Activated T-helper 2 cell treated with anti-CD3 and anti-CD28 coated beads, Interferon-gamma antibody, Interleukin-2, Interleukin-4, amounts not matched to agents 10 μg/mL and 5 μg/mL and 100 μg/mL, durations not matched to agents 14 hours and 24 hours and 36 hours (primary cell): ENCODE measurements around the gene BORA. TPM values are rescaled to one million over a fixed set of nuclear protein-coding genes. Genes with fewer than 3 reads are reported as not detected.
"Not testable (repeated sequence)": the region's sequence is repeated elsewhere in the genome, so short reads cannot be mapped to it uniquely, and the experiment has no call there.

Experiments used
- DNase-seq: peaks from one replicate; pipeline ENCODE4 v3.0.0; 2021; ENCODE audit warnings: low spot score
- H3K27ac Mint-ChIP-seq: one replicate; pipeline ENCODE4 v1.8.0; 2021; ENCODE audit warnings: mixed read lengths
- H3K27me3 Mint-ChIP-seq: one replicate; pipeline ENCODE4 v1.8.0; 2021; ENCODE audit warnings: low read depth, mixed read lengths
- H3K36me3 Mint-ChIP-seq: one replicate; pipeline ENCODE4 v1.8.0; 2021; ENCODE audit warnings: low read depth, mixed read lengths
- H3K4me1 Mint-ChIP-seq: one replicate; pipeline ENCODE4 v1.8.0; 2021; ENCODE audit warnings: low read depth, mixed read lengths
- H3K4me3 Mint-ChIP-seq: one replicate; pipeline ENCODE4 v1.8.0; 2021; ENCODE audit warnings: low read depth, mild to moderate bottlenecking, moderate library complexity, mixed read lengths
- H3K9me3 Mint-ChIP-seq: one replicate; pipeline ENCODE4 v1.8.0; 2021; ENCODE audit warnings: mixed read lengths
- intact Hi-C: fragments of 100-400 bp; cut with micrococcal nuclease; formaldehyde crosslinking; loops from one replicate; pipeline ENCODE4 v1.15.1; 2023
- total RNA-seq: library from RNA; stranded (reverse); gene quantifications from 2 replicates; pipeline ENCODE4 v1.2.3, GENCODE V29; 2022

The BORA gene
- total RNA-seq, 1 donor from 2014 or later: 18.4 TPM

DNA sequence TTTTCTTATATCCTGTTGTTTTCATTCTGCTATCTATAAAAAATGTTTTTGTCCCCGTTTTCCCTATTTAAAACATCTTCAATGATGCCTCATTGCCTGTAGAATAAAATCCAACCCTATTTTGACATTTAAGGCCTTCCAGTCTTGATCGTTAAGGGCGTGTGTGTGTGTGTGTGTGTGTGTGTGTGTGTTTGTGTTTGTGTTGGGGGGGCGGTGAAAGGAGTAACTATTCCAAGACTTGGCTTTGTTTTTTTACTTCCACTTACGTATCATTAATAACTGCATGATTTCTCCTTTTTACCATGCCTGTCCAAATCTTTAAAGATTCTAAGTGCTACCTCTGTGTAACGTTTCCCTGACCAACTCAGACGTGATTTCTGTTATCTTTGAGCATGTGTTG is 55.0 kb downstream of the BORA start:
- peaks cover 53% of the 10 kb centered on the region for H3K36me3 Mint-ChIP-seq
- H3K4me1 Mint-ChIP-seq: peaks cover 44% of the 10 kb centered on the region
- peak overlapping the region; percentile 95 for H3K4me3 Mint-ChIP-seq
- DNase-seq: no peak
- peak overlapping the region; percentile 97 for H3K27ac Mint-ChIP-seq
- no peaks in the 10 kb centered on the region for H3K9me3 Mint-ChIP-seq
- intact Hi-C loops: loop anchor here (1.0 to 5.0 kb wide), 4 partner anchors 11 to 1350 kb away; partner anchors contain the start of gene KLF12
- no peaks in the 10 kb centered on the region for H3K27me3 Mint-ChIP-seq

DNA sequence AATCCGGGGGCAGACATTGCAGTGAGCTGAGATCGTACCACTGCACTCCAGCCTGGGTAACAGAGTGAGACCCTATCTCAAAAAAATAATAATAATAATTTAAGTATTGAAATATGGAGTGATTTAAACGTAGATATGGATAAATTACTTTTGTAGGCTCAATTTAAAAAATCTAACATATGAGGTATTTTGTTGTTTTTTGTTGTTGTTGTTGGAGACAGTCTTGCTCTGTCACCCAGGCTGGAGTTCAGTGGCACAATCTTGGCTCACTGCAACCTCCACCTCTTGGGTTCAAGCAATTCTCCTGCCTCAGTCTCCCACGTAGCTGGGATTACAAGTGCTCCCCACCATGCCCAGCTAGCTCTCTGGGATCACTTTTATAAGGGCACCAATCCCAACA is 57.0 kb downstream of the BORA start:
- not testable (repeated sequence) for DNase-seq, H3K27ac Mint-ChIP-seq, H3K27me3 Mint-ChIP-seq, H3K4me3 Mint-ChIP-seq, H3K9me3 Mint-ChIP-seq
- intact Hi-C loops: loop anchor here (5.0 kb wide), 2 partner anchors 42 to 1348 kb away; partner anchors contain the start of gene KLF12
- Mint-ChIP-seq H3K36me3 (peaks cover 43% of the 10 kb centered on the region), H3K4me1 (peaks cover 36% of the 10 kb centered on the region)

DNA sequence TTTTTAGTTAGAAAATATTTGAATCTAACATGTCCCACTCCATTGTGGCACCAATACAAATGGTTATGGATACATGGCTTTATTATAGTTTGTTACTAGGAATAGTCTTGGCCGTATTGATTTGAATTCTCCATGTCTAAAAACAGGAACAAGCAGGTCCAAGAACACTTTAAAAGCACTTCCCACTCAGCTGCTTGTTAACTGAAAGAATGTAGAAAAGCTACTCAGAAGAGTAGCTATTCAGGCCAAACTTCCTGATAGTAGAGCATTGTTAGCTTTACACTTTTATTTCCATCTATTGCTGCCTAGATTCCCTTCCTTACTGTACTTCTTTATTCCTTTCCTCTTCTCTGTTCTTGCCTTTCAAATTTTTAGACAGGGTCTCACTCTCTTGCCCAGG is 61.1 kb downstream of the BORA start:
- intact Hi-C loops: no loop called here
- H3K27ac Mint-ChIP-seq: no peak overlapping the region
- peaks cover 6% of the 10 kb centered on the region for H3K9me3 Mint-ChIP-seq
- peaks cover 20% of the 10 kb centered on the region for H3K4me1 Mint-ChIP-seq
- no peak overlapping the region for H3K4me3 Mint-ChIP-seq
- H3K36me3 Mint-ChIP-seq: peaks cover 54% of the 10 kb centered on the region
- no peaks in the 10 kb centered on the region for H3K27me3 Mint-ChIP-seq
- DNase-seq: no peak

DNA sequence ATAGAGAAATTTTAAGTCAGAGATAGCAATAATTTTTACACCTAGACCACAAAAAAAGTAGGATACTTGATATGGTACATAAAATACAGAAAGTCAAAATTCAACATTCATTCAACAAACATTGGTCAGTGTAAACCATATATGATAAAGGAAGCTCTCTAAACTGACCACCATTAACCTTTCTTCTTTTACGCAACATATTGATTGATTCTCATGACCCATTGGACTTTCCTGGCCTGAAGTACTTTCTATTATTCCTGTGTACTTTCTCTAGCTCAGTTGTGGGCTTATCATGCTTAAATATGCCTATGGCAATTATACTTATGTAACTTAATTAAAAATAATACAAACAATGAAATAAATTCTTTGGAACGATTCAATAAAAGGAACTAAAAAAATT is 64.9 kb downstream of the BORA start:
- Mint-ChIP-seq H3K36me3 (peaks cover 66% of the 10 kb centered on the region), H3K9me3 (peaks cover 10% of the 10 kb centered on the region), H3K27ac (no peak overlapping the region), H3K4me3 (no peak overlapping the region), H3K4me1 (peaks cover 8% of the 10 kb centered on the region), H3K27me3 (no peaks in the 10 kb centered on the region)
- intact Hi-C loops: no loop called here
- DNase-seq: no peak

DNA sequence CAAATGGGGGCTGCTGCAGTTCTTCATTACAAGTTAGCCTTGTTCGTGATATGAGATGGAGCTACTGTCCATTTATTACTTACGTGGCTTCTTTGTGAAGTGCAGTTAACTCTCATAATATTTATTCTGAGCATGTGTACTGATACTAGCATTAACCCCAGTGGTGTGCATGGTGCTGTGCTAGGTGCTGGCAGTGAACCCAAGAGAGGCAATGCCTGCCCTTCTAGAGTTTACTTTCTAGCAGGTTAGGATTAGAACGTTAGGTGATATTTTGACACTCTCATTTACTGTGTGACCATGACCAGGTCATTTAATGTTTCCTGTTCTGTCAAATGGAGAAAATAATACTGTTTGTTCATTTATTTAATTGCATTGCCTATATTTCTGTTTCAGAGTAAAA is 71.1 kb downstream of the BORA start:
- Mint-ChIP-seq H3K4me3 (no peak overlapping the region), H3K9me3 (peaks cover 4% of the 10 kb centered on the region), H3K36me3 (peaks cover 57% of the 10 kb centered on the region), H3K27me3 (no peaks in the 10 kb centered on the region), H3K4me1 (peaks cover 8% of the 10 kb centered on the region), H3K27ac (no peak overlapping the region)
- no peak for DNase-seq
- intact Hi-C loops: no loop called here

DNA sequence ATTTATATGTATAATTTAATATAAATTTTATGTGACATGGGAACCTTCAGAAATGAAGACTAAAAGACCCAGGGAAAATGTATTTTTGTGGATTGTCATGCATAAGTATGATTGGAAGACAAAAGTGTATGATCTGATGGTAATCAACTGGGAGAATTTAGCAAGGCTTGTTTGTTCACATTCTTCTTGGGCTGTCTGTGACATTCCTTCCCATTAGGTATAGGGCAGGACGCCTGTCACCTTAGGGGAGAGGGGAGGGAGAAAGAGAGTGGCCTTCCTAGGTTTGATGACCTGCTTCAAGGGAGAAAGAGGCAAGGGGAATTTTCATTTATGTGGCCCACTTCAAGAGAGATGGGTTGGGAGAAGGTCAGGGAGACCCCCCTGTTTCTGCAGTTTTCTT is 76.6 kb downstream of the BORA start:
- Mint-ChIP-seq H3K4me1 (no peaks in the 10 kb centered on the region), H3K9me3 (peaks cover 4% of the 10 kb centered on the region), H3K4me3 (no peak overlapping the region), H3K27me3 (no peaks in the 10 kb centered on the region), H3K27ac (no peak overlapping the region), H3K36me3 (peaks cover 47% of the 10 kb centered on the region)
- intact Hi-C loops: no loop called here
- DNase-seq: no peak

Other genes with a start within 250 kb of the BORA start
- gene MZT1, start 294 bp upstream of the BORA start, total RNA-seq: 20.9 and 21.1 TPM in 2 replicates
- gene DIS3, start 54.0 kb downstream of the BORA start, total RNA-seq: 45.0 and 48.6 TPM in 2 replicates
- gene PIBF1, start 54.2 kb downstream of the BORA start, total RNA-seq: 19.6 and 22.1 TPM in 2 replicates